Hematopoietic multipotent progenitor cell treated with erythropoietin and hydrocortisone succinate and interleukin-3 and kit ligand, for 6 days (in vitro differentiated cells): ENCODE results near the gene PPP1R26.

Experiments used
- DNase-seq: peaks from one replicate; pipeline ENCODE4 v3.0.0-alpha.2; 2015

The PPP1R26 gene

DNA sequence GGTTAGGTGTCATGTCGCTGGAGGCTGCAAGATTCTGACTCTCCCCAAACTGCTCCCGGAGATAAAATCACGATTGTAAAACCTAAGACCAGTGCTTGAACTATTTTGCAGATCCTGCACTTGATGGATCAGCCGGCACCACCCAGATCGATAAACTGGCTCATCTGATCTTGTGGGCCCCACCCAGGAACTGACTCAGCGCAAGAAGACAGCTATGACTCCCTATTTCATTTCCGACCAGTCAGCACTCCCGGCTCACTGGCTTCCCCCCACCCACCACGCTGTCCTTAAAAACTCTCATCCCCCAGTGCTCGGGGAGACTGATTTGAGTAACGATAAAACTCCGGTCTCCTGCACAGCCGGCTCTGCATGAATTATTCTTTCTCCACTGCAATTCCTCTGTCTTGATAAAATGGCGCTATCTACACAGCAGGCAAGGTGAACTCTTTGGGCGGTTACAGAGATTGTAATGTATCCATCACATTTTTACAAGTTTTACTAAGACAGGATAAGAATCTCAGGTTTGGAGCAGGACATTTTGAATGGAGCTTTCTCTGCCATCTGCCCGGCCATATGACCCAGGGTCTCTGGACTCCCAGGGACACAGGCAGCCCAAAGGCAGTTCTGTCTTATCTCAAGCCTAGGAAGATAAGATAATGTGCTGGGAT is 10.6 kb upstream of the PPP1R26 start:
- peak; percentile 60 for DNase-seq

DNA sequence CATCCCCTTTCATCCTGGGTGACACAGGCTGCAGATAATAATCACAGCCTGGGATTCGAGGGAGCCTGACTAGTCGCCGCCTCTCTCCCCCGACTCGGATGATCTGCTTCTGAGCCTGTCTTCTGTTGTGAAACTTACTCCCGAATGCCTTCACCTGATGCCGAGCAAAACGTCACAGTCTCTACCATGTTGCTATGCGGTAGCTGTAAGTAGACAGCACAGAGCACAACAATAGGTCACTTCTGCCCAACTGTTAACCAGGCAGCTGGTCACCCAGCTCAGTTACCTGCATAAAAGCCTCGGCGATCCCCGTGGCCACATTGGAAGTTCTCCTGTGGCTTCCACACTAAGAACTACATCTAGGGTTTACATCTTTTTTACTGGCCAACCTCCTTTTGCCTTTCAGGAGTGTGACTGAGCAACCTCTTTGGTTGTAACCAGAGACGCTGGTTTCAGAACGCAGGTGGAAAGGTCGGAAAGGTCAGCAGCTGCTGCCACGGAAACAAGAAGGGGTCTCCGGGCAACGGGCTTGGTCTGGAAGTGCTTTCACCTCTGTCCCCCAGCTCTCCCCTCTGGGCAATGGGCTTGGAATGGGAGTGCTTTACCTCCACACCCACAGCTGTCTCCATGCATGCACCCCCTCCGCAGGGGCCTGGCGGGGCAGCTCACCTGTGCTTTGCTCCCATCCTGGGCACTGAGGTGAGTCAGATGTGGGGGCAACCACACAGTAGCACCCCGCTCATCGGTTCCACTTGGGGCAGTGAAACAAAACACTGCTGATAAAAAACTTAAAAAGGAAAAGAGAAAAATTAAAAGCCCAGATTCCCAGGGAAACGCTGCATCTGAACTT is 7.6 kb upstream of the PPP1R26 start:
- no peak for DNase-seq

DNA sequence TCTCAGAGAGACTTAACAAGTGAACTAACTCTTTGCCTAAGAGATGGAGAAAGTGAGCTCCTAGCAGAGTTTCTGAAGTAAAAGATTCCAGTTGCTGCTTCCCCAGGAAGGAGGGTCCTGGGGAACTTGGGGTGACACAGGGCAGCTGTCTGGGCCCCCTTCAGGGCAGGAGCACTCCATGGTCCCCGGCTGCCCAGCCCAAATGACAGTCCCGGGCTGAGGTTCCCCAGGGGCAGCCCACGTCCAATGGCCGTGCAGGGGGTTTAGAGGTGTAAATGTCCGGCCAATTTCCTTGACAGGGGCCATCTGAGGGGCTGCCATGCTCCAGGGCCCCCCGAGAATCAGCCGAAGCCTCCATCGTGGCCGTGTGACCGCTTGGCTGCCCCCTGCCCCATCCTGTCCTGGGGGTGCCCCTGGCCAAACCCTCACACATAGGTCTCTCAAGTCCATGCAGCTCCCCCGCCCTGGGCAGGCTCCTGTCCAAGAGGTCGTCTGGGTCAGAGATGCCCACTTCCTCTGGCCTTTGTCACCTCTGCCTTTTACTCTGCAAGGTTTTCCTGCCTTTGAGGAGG is 5.5 kb upstream of the PPP1R26 start:
- no peak for DNase-seq

DNA sequence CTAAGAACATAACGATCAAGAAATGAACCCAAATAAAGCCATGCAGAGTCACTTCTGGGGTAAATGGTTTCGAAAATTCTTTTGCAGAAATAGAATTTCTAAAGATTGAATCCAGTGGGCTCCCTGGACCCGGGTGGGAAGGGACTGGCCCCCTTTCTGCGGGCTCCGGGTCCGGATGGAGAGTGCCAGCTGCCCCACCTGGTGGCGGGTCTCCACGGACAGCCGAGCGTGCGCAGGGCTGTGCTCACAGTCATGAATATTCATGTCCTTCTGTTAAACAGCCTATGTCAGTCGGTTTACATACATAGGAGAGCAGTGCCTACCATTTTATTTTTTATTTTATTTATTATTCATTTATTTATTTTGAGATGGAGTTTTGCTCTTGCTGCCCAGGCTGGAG is 4.7 kb upstream of the PPP1R26 start:
- peak; percentile 66 for DNase-seq

DNA sequence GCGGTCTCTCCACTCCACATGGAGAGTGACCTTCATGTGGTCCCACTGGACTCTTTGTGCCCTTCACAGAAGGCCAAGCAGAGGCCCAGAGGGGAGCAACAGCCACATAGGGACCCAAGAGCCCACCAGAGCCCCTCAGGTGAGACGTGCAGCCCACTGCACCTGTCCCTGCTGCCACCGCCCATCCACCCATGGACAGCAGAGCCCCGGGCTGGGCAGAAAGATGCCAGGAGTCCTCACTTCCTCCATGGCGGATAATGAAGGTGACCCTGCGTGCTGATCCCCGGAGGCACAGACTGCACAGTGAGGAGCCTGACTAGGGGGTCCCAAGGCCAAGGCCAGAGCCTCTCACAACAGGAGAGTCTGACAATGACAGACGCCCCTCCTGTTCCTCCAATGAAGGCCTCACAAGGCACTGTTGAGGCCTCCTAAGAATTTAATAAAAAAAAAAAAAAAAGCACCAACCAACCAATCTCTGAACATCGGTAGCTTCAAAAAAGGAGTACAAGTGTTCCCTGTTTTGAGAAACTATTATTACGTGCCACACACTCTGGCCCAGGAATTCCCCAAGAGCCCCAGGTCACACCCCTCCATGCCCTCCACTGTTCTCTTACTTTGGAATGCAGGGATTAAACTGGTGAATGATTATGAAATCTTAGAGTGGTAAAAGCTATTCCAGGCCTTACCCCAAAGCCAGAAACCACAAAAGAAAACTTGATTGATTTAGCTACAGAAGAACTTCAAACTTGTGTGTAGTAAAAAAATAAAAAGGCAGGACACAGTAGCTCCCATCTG is 2.8 kb upstream of the PPP1R26 start:
- no peak for DNase-seq

DNA sequence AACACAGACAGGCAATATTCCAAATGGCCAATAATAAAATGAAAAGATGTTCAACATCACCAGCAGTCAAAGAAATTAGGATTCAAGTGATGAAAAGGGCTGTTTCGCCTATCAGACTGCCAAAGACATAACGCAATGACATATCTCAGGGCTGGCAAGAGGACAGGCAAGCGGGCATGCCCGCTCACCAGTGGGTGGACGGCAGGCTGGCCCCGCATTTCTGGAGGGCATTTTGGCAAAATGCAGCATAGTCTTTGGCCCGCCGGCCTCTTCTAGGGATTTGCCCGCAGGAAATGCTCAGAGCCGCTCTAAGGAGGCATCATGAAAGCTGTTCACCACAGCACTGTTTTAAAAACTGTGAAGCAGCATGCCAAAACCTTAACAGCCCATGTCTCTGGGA is 1.4 kb upstream of the PPP1R26 start:
- no peak for DNase-seq

DNA sequence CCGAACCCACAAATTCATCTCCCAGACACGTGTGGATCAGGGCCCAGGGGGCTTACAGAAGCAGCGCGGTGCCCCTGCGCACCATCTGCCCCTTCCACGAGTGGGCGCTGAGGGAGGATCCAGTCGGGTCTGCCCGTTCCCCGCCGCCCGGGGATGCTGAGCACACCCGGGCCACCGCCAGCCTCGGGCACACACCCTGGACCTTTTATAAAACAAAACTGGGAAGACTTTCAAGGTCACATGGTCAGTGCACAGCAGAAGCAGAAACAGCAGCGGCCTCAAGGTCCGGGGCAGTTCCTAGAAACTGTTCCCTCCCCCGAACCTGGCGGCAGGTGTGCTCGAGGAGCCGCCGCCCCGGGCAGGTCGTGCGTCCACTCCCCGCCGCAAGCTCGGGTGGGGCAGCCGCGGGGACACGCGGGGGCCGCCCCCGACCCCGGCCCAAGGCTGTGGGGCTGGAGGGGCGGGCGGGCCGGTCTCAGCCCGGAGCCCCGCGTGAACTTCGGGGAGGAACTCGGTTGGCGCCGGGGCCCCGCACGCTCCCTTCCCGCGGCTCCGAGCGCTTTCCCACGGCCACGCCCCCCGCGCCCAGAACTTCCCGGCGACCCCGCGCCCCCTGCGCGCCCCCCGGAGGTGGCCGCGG is 633 bp upstream of the PPP1R26 start:
- DNase-seq = peak; percentile 56

DNA sequence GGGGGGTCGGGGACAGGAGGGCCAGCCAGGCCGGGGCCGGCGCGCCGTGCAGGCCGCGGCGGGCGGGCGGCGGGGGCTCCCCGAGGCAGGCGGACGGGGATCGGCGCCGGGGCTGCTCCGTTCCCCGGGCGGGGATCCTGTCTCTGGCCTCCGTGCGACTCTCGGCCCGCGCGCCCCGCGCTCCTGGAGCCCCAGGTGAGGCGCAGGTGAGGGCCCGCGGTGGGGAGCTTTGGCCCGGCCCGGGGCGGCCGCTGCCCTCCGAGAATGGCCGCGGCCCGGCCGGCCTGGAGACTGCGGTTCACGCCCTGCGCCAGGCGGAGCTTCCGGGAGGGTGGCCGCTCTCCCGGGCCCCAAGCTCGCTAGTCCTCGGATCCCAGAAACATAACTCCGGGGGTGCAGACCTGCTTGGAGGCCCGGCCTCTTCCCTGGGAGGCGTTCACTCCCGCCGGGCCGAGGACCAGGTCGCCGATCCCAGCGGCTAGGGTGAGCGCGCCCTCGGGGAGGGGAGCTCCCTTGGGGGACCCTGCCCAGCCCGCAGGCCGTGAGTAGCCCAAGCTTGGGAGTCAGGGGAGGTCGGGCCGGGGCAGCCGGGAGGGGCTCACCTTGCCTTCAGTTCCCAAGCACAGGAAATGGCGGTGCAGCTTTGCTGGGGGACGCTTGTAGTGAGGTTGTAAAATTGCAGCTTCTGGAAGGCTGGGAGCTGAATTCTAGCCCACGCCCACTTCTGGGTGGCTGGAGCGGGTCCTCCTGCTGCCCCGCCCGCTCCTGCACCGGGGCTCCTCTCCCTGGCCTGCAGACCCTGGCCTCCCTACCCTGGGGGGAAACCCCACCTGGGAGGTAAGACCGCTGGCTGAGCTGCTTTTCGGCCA is 723 bp downstream of the PPP1R26 start:
- DNase-seq = peak; percentile 66

DNA sequence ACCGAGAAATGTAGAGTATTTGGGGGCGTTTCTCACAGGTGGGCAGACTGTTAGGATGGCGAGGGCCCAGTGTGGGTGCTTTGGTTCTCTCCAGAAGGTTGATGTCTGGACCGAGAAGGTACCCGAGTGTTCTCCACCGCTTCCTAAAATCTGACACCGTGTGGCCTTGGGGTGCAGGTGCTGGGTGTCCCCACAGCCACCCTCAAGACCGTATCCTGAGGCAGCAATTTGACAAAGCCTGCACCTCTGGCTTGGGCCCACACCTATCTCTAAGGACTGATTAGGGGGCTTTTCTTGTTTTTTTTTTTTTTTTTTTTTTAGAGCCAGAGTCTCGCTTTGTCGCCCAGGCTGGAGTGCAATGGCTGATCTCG is 1.3 kb downstream of the PPP1R26 start:
- DNase-seq = peak; percentile 30

DNA sequence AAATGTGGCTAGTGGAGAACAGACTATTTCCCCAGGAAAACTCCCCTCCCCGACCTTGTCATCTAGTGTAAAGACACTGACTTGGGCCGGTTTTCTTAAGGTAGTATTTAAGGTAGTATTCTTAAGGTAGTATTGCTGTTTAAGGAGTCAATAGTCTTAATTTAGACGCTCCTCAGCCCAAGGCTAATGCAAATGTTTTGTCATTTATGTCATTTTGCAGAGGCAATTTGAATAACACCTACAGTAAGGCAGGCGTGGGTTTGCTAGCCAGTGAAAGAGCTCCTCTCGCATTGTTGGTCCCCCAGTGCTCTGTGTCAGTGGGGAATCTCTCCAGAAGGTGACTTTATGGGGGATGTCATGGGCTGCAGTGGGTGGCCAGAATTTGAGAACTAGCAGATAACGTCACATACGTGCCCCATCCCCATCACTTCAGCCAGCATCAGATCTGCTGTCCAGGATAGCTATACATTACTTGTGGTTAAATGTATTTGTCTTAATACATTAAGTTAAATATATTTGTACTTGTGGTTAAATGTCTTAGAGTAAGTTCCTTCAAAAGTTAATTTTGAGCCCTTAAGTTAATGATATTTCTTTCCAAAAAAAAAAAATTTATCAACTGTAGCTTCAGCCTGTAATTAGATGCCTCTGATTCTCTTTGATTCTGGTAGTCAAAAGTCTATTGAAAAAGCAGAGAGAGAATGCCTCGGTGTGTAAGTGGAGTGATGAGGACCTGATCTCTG is 2.6 kb downstream of the PPP1R26 start:
- no peak for DNase-seq

DNA sequence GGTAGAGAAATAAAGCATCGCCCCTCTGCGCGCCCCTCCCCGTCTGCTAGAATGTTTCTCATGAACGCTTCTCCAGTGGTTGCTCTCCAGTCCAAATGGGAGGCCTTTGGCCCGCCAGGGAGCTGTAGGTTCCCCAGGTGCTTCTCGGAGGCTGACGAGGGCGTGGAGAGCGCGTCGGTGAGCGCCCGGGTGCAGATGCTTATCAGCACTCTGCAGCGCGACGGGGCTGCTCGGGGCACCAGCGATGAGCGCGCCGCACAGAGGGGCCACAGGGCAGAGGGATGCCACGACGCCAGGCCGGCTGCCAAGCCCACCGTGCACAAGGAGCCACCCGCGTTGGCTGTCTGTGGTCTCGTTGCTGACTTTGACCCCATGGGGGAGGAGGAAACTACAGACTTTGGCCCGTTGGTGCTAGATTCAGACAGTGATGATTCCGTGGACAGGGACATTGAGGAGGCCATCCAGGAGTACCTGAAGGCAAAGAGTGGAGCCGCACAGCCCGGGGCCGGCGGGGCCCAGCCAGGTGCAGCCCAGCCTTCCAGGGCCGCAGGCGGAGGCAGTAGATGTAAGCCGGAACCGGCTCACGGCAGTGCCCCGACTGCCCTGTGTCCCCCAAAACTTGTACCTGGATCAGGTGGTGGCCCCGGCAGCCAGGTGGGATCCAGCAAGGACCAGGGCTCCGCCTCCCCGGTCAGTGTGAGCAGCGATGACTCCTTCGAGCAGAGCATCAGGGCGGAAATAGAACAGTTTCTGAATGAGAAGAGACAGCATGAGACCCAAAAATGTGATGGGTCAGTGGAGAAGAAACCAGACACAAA is 5.1 kb downstream of the PPP1R26 start:
- DNase-seq = no peak

DNA sequence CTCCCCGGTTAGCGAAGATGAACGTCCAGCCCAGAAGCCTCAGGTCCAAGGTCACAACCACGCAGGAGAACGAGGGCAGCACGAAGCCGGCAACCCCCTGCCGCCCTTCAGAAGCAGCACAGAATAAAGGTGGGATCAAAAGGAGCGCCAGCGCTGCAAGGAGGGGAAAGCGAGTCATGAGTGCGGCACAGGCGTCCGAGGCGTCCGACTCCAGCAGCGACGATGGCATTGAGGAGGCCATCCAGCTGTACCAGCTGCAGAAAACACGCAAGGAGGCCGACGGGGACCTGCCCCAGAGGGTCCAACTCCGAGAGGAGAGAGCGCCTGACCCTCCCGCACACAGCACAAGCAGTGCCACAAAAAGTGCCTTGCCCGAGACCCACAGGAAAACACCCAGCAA is 5.8 kb downstream of the PPP1R26 start:
- DNase-seq = no peak

DNA sequence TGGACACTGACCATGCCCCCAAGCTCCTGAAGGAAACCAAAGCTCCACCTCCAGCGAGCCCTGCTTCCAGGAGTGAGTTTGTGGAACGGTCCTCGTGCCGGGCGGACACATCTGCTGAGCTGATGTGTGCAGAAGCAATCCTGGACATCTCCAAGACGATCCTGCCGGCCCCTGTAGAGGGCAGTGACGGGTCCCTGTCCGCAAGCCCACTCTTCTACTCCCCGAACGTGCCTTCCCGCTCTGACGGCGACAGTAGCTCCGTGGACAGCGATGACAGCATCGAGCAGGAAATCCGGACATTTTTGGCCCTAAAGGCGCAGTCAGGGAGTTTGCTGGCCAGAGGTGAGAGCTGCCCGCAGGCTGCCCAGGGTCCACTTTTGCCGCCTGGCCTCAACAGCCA is 6.2 kb downstream of the PPP1R26 start:
- no peak for DNase-seq

DNA sequence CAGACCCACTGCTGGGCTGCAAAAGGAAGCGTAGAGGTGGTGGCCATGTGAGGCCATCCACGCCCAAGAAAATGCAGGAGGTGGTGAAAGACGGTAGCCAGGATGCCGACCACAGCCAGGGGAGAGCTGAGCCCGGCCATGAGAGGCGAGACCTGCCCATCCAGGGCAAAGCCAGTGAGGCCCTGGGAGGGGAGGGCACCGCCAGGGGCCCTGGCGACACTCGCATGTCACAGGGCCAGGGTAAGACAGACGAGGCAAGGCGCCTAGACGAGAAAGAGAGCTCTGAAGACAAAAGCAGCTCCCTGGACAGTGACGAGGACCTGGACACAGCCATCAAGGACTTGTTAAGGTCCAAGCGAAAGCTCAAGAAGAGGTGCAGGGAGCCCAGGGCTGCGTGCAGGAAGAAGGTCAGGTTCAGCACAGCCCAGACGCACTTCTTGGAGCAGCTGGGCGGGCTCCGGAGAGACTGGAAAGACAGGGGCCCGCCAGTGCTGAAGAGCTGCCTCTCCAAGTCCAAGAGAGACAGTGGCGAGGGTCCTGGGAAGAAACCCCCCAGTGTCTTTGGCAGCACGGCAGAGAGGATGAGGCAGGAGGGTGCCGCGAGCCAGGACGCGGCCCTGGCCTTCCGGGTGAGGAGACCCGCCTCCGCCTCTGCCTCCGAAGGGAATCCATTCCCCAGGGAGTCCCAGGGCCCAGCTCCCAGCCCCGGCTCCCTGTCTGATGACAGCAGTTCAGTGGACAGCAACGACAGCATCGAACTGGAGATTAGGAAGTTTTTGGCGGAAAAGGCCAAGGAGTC is 6.9 kb downstream of the PPP1R26 start:
- no peak for DNase-seq

DNA sequence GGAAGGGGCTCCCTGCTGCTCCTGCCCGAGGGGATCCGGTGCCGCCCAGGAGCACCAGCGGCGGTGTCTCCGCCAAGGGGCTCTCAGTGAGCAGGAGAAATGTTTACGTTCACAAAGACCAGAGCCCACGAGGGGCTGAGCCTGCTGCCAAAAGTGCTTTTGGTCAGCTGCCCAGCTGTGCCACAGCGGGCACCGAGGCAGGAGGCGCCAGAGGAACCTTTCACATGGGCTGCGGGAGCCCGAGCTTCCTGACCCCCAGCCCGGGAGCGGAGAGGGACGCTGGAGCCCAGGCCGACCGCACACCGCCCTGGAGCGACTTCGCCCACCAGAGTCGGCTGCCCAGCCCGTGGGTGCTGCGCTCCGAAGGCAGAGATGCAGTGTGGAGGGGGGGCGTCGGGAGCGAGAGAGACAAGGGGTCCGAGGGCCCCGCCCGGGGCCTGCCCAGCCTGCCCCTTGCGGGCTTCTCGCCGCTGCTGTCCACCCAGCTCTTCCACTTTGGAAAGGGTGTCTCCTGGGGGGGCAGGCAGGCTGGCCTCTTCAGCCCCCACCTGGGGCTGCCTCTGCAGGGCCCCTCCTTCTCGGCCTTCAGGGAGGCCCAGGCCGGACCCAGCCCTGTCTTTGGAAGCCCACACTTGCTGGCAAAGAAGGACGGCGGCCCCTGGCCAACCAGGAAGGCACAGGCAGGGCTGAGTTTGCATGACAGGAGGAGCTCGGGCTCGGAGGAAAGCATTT is 7.9 kb downstream of the PPP1R26 start:
- no peak for DNase-seq

DNA sequence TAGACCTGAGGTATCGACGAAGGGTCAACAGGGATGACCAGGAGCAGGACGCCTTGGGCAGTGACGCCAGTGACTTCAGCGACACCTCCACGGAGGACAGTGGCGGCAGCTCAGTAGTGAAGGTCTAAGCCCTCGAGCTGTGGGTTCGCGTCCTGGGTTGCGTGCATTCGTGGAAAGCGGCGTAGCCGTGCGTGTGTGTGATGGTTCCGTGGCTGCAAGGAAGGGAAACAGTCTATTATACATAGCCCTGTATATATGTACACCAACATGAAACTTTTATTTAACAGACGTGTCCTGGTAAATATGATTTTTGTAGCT is 8.4 kb downstream of the PPP1R26 start:
- DNase-seq = no peak

DNA sequence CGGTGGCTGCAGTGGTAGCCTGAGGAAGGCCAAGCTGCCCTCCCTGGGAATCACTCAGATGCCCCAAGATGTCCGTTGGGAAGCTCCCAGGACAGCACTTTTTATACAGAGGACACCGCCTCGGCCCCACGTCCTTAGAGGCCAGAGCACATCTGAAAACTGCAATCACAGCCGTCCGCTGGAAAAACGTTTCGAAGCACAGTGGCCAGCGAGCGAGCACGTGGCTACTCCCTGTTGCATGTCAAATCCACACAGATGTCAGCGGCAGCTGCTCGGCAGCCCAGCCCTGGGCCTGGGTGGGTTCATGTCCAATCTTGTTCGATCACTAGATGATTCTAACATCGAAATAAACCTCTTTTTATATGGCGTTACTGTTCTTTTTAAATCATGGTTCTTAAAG is 8.9 kb downstream of the PPP1R26 start:
- DNase-seq = no peak

DNA sequence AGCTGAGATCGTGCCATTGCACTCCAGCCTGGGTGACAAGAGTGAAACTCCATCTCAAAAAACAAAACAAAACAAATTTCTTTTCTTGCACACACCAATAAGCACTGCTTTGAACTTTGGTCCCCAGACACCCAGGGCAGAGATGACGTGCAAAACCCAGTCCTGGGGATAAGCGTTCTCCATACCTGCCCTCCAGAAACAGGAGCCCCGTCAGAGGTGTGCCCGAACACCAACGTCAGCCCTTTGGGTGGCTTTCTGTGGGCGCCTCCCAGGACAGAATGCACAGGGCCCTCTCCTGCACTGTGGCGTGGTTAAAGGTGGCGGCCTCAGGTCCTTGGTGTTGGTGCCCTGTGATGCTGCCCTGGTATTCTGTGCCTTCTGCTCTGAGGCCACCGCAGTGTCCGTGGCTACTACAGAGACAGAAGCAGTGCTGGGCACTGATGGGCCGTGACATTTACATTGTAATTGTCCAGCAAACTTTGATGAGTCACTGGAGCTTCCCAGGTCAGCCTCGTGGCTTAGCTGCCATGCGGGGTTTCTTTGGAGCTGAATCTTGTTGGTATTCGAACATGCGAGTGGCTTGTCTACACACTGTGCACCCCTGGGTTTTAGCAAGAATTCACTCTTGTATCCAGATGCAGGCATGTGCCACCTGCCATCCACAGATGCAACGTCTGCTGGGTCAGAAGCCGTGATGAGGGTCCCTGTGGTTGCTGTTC is 9.8 kb downstream of the PPP1R26 start:
- no peak for DNase-seq
